Measurements from ENCODE around the gene RABGGTB.
"Not testable (repeated sequence)": the region's sequence is repeated elsewhere in the genome, so short reads cannot be mapped to it uniquely, and the experiment has no call there.

RABGGTB gene

DNA sequence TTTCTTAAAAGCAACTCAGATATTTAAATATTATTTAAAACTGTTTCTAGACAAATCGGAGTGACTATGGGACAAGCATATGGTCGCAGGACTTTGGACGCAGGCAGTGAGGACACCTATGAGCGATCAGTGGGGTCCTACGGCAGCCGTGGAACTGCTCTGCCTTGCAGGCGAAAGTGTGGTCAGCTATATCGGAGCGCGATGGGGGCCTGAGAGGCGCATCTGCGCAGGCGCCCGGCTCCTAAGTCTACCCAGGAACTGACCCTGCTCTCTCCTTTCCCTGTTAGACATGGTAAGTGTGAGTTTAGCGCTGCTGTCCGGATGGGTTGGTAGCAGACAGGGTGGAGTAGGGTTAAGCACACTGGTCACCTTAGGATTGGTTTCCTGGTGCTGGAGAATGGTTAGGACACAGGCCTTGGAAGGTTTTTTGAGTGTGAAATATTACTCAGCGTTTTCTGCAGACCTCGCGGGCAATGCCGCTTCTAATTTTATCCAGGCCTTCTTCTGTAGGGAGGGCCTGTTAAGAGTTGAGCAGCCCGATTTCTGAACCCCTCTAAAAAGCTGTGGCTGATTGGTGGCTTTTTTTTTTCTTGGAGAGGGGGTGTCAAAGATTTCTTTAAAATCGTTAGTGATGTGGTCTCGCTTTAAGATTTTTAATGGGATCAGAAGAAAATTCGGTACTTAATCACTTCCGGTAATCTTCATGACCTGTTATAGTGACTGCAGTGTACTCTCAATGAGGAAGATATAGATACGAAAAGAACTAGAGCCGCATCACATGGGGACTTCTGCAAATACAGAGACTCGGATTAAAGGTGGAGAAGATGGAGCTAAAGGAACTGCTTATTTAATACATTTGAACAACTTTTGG is at the start of gene RABGGTB:
TSS of gene RABGGTB (plus strand) at position 274 of the 871 bp plus-strand sequence. CDS start at position 290, 16 bp downstream.
- H3K9ac ChIP-seq (ENCODE audit: low read depth, low read length, poor library complexity, severe bottlenecking): peak within 1 kb of the TSS; percentile 95
- H3F3A ChIP-seq (ENCODE audit: low read depth): no peaks in the 10 kb centered on the region
- peaks cover 42% of the 10 kb centered on the region for H3K4me1 ChIP-seq (ENCODE audit: insufficient read depth, low read length, poor library complexity, severe bottlenecking)
- peak within 1 kb of the TSS; percentile 92 for H2AFZ ChIP-seq (ENCODE audit: low read length)
- H3K79me2 ChIP-seq (ENCODE audit: insufficient read depth, low read length): peaks cover 52% of the 10 kb centered on the region
- H3K9me2 ChIP-seq (replicated peaks; ENCODE audit: low read depth, low read length): no peaks in the 10 kb centered on the region
- no peaks in the 10 kb centered on the region for H3K9me3 ChIP-seq (ENCODE audit: insufficient read depth, low read depth, low read length)
- H3K4me3 ChIP-seq (ENCODE audit: low read length, poor library complexity, severe bottlenecking): peak within 1 kb of the TSS; percentile 98
- peak within 1 kb of the TSS; percentile 89 for H3K4me2 ChIP-seq (ENCODE audit: low read depth, low read length, poor library complexity, severe bottlenecking)
- H3K36me3 ChIP-seq (ENCODE audit: insufficient read depth, low read length): peaks cover 13% of the 10 kb centered on the region
- H3K27me3 ChIP-seq (ENCODE audit: insufficient read depth, low read length, poor library complexity, severe bottlenecking): no peaks in the 10 kb centered on the region
- H4K20me1 ChIP-seq (ENCODE audit: insufficient read depth, low read length, poor library complexity, severe bottlenecking): peaks cover 50% of the 10 kb centered on the region
- TF ChIP-seq, protein P1, sequence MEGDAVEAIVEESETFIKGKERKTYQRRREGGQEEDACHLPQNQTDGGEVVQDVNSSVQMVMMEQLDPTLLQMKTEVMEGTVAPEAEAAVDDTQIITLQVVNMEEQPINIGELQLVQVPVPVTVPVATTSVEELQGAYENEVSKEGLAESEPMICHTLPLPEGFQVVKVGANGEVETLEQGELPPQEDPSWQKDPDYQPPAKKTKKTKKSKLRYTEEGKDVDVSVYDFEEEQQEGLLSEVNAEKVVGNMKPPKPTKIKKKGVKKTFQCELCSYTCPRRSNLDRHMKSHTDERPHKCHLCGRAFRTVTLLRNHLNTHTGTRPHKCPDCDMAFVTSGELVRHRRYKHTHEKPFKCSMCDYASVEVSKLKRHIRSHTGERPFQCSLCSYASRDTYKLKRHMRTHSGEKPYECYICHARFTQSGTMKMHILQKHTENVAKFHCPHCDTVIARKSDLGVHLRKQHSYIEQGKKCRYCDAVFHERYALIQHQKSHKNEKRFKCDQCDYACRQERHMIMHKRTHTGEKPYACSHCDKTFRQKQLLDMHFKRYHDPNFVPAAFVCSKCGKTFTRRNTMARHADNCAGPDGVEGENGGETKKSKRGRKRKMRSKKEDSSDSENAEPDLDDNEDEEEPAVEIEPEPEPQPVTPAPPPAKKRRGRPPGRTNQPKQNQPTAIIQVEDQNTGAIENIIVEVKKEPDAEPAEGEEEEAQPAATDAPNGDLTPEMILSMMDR (conservative IDR thresholded peaks at IDR 0.05; ENCODE audit: low read length): no peak
- TF ChIP-seq EZH2phosphoT487 (IDR thresholded peaks at IDR 0.05; ENCODE audit: borderline replicate concordance): no peak

DNA sequence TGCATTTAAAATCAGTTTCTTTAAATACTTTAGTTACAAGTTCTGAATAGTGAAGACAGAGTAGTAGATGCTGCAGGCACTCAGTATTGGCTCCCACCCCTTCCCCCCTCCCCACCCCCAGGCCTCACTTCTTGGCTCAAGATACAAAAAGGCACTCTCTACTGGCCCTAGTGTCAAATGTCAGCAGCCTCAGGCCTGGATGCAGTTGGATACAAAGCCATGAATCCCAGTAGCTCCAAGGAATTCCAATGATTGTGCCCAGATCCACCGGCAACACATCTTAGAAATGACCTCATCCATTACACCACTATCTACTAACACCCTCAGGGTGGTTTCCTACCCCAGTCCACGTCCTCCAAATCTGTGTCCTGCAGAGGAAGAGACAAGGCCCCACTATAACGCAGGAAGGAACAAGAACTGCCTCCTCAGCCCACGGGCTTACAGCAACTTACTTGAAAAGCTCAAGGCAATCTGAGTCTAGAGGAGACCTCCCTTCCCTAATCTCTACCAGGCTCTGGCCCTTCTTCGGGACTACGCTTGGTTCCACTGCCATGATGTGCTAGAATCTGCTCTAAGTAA is 43.9 kb upstream of the RABGGTB start:
- no peak overlapping the region for H3K9ac ChIP-seq (ENCODE audit: low read depth, low read length, poor library complexity, severe bottlenecking)
- H2AFZ ChIP-seq (ENCODE audit: low read length): no peak overlapping the region
- no peak overlapping the region for H3K4me2 ChIP-seq (ENCODE audit: low read depth, low read length, poor library complexity, severe bottlenecking)
- no peak overlapping the region for H3K4me3 ChIP-seq (ENCODE audit: low read length, poor library complexity, severe bottlenecking)
- TF ChIP-seq, protein P1 (conservative IDR thresholded peaks at IDR 0.05; ENCODE audit: low read length): no peak
- TF ChIP-seq EZH2phosphoT487 (IDR thresholded peaks at IDR 0.05; ENCODE audit: borderline replicate concordance): no peak
- H3F3A ChIP-seq (ENCODE audit: low read depth): no peaks in the 10 kb centered on the region
- no peaks in the 10 kb centered on the region for H3K4me1 ChIP-seq (ENCODE audit: insufficient read depth, low read length, poor library complexity, severe bottlenecking)
- no peaks in the 10 kb centered on the region for H3K27me3 ChIP-seq (ENCODE audit: insufficient read depth, low read length, poor library complexity, severe bottlenecking)
- peaks cover 49% of the 10 kb centered on the region for H3K36me3 ChIP-seq (ENCODE audit: insufficient read depth, low read length)
- no peaks in the 10 kb centered on the region for H3K9me2 ChIP-seq (replicated peaks; ENCODE audit: low read depth, low read length)
- H3K9me3 ChIP-seq (ENCODE audit: insufficient read depth, low read depth, low read length): no peaks in the 10 kb centered on the region
- H3K79me2 ChIP-seq (ENCODE audit: insufficient read depth, low read length): no peaks in the 10 kb centered on the region
- peaks cover 6% of the 10 kb centered on the region for H4K20me1 ChIP-seq (ENCODE audit: insufficient read depth, low read length, poor library complexity, severe bottlenecking)

DNA sequence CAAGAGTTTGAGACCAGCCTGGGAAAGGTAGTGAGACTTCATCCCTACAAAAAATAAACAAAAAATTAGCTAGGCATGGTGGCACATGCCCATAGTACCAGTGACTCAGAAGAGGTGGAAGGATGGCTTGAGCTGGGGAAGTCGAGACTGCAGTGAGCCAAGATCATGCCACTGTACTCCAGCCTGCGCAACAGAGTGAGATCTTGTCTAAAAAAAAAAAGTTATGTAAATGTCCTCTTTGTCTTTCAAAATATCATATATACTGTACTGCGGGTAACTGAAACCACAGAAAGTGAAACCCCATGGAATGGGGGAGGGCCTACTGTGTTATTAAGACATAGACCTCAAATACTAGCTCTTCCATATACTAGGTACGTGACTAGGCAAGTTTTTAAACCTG is 40.8 kb upstream of the RABGGTB start:
- TF ChIP-seq EZH2phosphoT487 (IDR thresholded peaks at IDR 0.05; ENCODE audit: borderline replicate concordance): no peak
- TF ChIP-seq, protein P1 (conservative IDR thresholded peaks at IDR 0.05; ENCODE audit: low read length): no peak
- H3K4me1 ChIP-seq (ENCODE audit: insufficient read depth, low read length, poor library complexity, severe bottlenecking): no peaks in the 10 kb centered on the region
- no peaks in the 10 kb centered on the region for H3F3A ChIP-seq (ENCODE audit: low read depth)
- peaks cover 33% of the 10 kb centered on the region for H3K36me3 ChIP-seq (ENCODE audit: insufficient read depth, low read length)
- H3K9me2 ChIP-seq (replicated peaks; ENCODE audit: low read depth, low read length): no peaks in the 10 kb centered on the region
- no peaks in the 10 kb centered on the region for H3K9me3 ChIP-seq (ENCODE audit: insufficient read depth, low read depth, low read length)
- H3K27me3 ChIP-seq (ENCODE audit: insufficient read depth, low read length, poor library complexity, severe bottlenecking): no peaks in the 10 kb centered on the region
- no peaks in the 10 kb centered on the region for H3K79me2 ChIP-seq (ENCODE audit: insufficient read depth, low read length)
- H4K20me1 ChIP-seq (ENCODE audit: insufficient read depth, low read length, poor library complexity, severe bottlenecking): peaks cover 6% of the 10 kb centered on the region
- no peak overlapping the region for H3K4me2 ChIP-seq (ENCODE audit: low read depth, low read length, poor library complexity, severe bottlenecking)
- H2AFZ ChIP-seq (ENCODE audit: low read length): no peak overlapping the region
- H3K4me3 ChIP-seq (ENCODE audit: low read length, poor library complexity, severe bottlenecking): no peak overlapping the region
- no peak overlapping the region for H3K9ac ChIP-seq (ENCODE audit: low read depth, low read length, poor library complexity, severe bottlenecking)

DNA sequence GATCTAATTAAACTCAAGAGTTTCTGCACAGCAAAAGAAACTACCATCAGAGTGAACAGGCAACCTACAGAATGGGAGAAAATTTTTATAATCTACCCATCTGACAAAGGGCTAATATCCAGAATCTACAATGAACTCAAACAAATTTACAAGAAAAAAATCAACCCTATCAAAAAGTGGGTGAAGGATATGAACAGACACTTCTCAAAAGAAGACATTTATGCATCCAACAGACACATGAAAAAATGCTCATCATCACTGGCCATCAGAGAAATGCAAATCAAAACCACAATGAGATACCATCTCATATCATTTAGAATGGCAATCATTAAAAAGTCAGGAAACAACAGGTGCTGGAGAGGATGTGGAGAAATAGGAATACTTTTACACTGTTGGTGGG is 28.8 kb upstream of the RABGGTB start:
- peaks cover 19% of the 10 kb centered on the region; the same call in 1 of the 2 replicates for H3K36me3 ChIP-seq (ENCODE audit: insufficient read depth, low read length)

DNA sequence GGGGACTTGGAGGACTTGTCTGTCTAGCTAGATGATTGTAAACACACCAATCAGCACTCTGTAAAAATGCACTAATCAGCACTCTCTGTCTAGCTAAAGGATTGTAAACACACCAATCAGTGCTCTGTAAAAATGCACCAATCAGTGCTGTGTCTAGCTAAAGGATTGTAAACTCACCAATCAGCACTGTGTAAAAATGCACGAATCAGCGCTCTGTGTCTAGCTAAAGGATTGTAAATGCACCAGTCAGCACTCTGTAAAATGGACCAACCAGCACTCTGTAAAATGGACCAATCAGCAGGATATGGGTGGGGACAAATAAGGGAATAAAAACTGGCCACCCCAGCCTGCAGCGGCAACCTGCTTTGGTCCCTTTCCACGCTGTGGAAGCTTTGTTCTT is 27.5 kb upstream of the RABGGTB start:
- H3K36me3 ChIP-seq (ENCODE audit: insufficient read depth, low read length): peaks cover 18% of the 10 kb centered on the region; the same call in 1 of the 2 replicates
- H3K4me3 ChIP-seq (ENCODE audit: low read length, poor library complexity, severe bottlenecking); H3F3A ChIP-seq (ENCODE audit: low read depth); H3K9me2 ChIP-seq (replicated peaks; ENCODE audit: low read depth, low read length); H3K9ac ChIP-seq (ENCODE audit: low read depth, low read length, poor library complexity, severe bottlenecking); H2AFZ ChIP-seq (ENCODE audit: low read length); H3K9me3 ChIP-seq (ENCODE audit: insufficient read depth, low read depth, low read length); H3K4me1 ChIP-seq (ENCODE audit: insufficient read depth, low read length, poor library complexity, severe bottlenecking); H3K79me2 ChIP-seq (ENCODE audit: insufficient read depth, low read length); H3K4me2 ChIP-seq (ENCODE audit: low read depth, low read length, poor library complexity, severe bottlenecking); H3K27me3 ChIP-seq (ENCODE audit: insufficient read depth, low read length, poor library complexity, severe bottlenecking); H4K20me1 ChIP-seq (ENCODE audit: insufficient read depth, low read length, poor library complexity, severe bottlenecking): not testable (repeated sequence)

More for the DNA sequence above, 28.8 kb upstream of the RABGGTB start:
- not testable (repeated sequence) for H3K4me1 ChIP-seq (ENCODE audit: insufficient read depth, low read length, poor library complexity, severe bottlenecking); H3F3A ChIP-seq (ENCODE audit: low read depth); H3K27me3 ChIP-seq (ENCODE audit: insufficient read depth, low read length, poor library complexity, severe bottlenecking); H4K20me1 ChIP-seq (ENCODE audit: insufficient read depth, low read length, poor library complexity, severe bottlenecking); H3K4me3 ChIP-seq (ENCODE audit: low read length, poor library complexity, severe bottlenecking); H3K9me3 ChIP-seq (ENCODE audit: insufficient read depth, low read depth, low read length); H3K9ac ChIP-seq (ENCODE audit: low read depth, low read length, poor library complexity, severe bottlenecking); H3K9me2 ChIP-seq (replicated peaks; ENCODE audit: low read depth, low read length); H2AFZ ChIP-seq (ENCODE audit: low read length); H3K4me2 ChIP-seq (ENCODE audit: low read depth, low read length, poor library complexity, severe bottlenecking); H3K79me2 ChIP-seq (ENCODE audit: insufficient read depth, low read length)

Data from Loucy (cell line).